GM20431 (cell line): ENCODE measurements around the gene ANO4.

Experiments used
- in situ Hi-C: fragments of 300-500 bp; cut with MseI, MboI; formaldehyde crosslinking; loops from one replicate; pipeline ENCODE4 v1.15.0; 2020; ENCODE audit warnings: low sequenced_read_pairs; ENCODE audit not compliant: unreplicated experiment

Gene ANO4

GRCh38 chr12:100800723-100801122 lies 6.1 kb downstream of the ANO4 start:
- in situ Hi-C loops, result no loop called here

GRCh38 chr12:100801320-100801719 lies 6.7 kb downstream of the ANO4 start:
- in situ Hi-C loops, result no loop called here

GRCh38 chr12:100808777-100809176 lies 14.2 kb downstream of the ANO4 start:
- in situ Hi-C loops, result no loop called here

GRCh38 chr12:100820314-100820713 lies 25.7 kb downstream of the ANO4 start:
- in situ Hi-C loops, result no loop called here

- in situ Hi-C loops, result no loop called here
These were observed 29.4 kb downstream of the ANO4 start for GRCh38 chr12:100823963-100824362.

- in situ Hi-C loops, result no loop called here
These were observed 29.9 kb downstream of the ANO4 start for GRCh38 chr12:100824476-100824875.

GRCh38 chr12:100826323-100826722 lies 31.7 kb downstream of the ANO4 start:
- in situ Hi-C loops, result no loop called here

GRCh38 chr12:100827901-100828520 lies 33.4 kb downstream of the ANO4 start:
- in situ Hi-C loops, result no loop called here

GRCh38 chr12:100830003-100830795 lies 35.6 kb downstream of the ANO4 start:
- in situ Hi-C loops, result no loop called here

- in situ Hi-C loops, result no loop called here
These were observed 38.7 kb downstream of the ANO4 start for GRCh38 chr12:100833282-100833681.

GRCh38 chr12:100840748-100841147 lies 46.2 kb downstream of the ANO4 start:
- in situ Hi-C loops, result no loop called here

GRCh38 chr12:100842156-100842555 lies 47.6 kb downstream of the ANO4 start:
- in situ Hi-C loops, result no loop called here

- in situ Hi-C loops, result no loop called here
These were observed 48.5 kb downstream of the ANO4 start for GRCh38 chr12:100843061-100843460.

- in situ Hi-C loops, result no loop called here
These were observed 50.5 kb downstream of the ANO4 start for GRCh38 chr12:100845095-100845494.

GRCh38 chr12:100851637-100852036 lies 57.1 kb downstream of the ANO4 start:
- in situ Hi-C loops, result no loop called here

GRCh38 chr12:100857418-100857817 lies 62.8 kb downstream of the ANO4 start:
- in situ Hi-C loops, result no loop called here

GRCh38 chr12:100857971-100858370 lies 63.4 kb downstream of the ANO4 start:
- in situ Hi-C loops, result no loop called here

GRCh38 chr12:100858656-100859055 lies 64.1 kb downstream of the ANO4 start:
- in situ Hi-C loops, result no loop called here

GRCh38 chr12:100859063-100859627 lies 64.6 kb downstream of the ANO4 start:
- in situ Hi-C loops, result no loop called here

- in situ Hi-C loops, result no loop called here
These were observed 66.0 kb downstream of the ANO4 start for GRCh38 chr12:100860611-100861010.

- in situ Hi-C loops, result no loop called here
These were observed 68.1 kb downstream of the ANO4 start for GRCh38 chr12:100862676-100863075.
